Measurements from ENCODE around the gene IDUA.
"Not testable (repeated sequence)": the region's sequence is repeated elsewhere in the genome, so short reads cannot be mapped to it uniquely, and the experiment has no call there.

IDUA gene

DNA sequence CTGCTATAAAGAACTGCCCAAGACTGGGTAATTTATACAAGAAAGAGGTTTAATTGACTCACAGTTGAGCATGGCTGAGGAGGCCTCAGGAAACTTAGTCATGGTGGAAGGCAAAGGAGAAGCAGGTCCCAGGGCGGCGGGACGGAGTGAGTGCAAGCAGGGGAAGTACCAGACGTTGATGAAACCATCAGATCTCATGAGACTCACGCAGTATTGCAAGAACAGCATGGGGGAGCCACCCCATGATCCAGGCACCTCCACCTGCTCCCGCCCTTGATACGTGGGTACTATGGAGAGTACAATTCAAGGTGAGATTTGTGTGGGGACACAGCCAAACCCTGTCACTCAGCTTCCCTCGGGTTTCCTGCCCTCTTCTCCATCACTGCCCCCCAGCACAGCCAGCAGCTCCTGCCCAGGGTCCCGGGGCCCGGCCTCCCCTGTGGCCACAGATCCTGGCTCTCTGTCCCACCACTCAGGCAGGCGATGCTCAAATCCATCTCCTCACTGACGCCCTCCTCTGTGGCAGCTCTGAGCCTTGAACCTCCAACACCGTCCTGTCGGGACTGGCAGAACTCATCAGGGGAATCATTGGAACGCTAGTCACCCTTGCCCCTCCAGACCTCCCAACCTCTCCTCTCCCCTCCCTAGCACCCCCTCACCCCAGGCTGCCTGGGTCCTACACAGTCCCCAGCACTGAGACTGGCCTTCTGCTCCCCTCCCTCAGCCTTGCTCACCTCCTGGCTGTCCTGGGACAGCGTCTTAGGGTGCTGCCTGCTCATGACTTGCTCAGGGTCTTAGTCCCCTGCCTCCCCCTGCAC lies 62.1 kb downstream of the IDUA start:
- peaks cover 6% of the 10 kb centered on the region; the same call in 1 of the 2 replicates for H3K9me3 ChIP-seq (ENCODE audit: insufficient read depth, low read length)
- H3K9ac ChIP-seq (ENCODE audit: insufficient read length, low read depth) = no peak overlapping the region
- H3K4me1 ChIP-seq (ENCODE audit: insufficient read depth, insufficient read length) = peaks cover 24% of the 10 kb centered on the region
- no peak overlapping the region for H3K4me3 ChIP-seq (ENCODE audit: insufficient read length, low read depth)
- DNase-seq (ENCODE audit: low read depth, low spot score) = no peak
- no peaks in the 10 kb centered on the region for H3K36me3 ChIP-seq (ENCODE audit: insufficient read depth, insufficient read length, low read length)
- TF ChIP-seq ZNF274 (IDR thresholded peaks at IDR 0.05; ENCODE audit: low read depth, low read length) (no peak), SUZ12 (IDR thresholded peaks at IDR 0.05; ENCODE audit: extremely low read depth, insufficient read depth, insufficient read length) (no peak), YY1 (IDR thresholded peaks at IDR 0.05; ENCODE audit: insufficient read depth, insufficient read length) (no peak)
- peaks cover 45% of the 10 kb centered on the region for H3K27me3 ChIP-seq (ENCODE audit: insufficient read depth, insufficient read length)

DNA sequence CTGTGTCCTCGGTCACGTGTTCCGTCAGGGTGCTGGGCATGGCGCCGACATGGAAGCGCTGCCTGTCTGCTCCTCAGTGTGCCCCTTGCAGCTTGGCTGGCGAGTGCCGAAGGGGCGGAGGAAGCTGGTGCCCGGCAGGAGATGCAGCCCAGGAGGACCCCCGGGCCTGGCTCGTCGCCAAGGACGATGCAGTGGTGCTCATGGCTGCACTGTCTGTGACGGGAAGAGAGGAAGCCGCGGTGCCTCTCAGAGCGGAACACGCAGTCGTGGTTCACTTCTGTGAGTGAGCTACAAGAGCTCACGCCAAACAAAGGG lies 62.7 kb downstream of the IDUA start:
- Histone ChIP-seq H3K9ac (ENCODE audit: insufficient read length, low read depth) (no peak overlapping the region), H3K4me3 (ENCODE audit: insufficient read length, low read depth) (no peak overlapping the region), H3K27me3 (ENCODE audit: insufficient read depth, insufficient read length) (peaks cover 44% of the 10 kb centered on the region), H3K4me1 (ENCODE audit: insufficient read depth, insufficient read length) (peaks cover 20% of the 10 kb centered on the region), H3K36me3 (ENCODE audit: insufficient read depth, insufficient read length, low read length) (no peaks in the 10 kb centered on the region), H3K9me3 (ENCODE audit: insufficient read depth, low read length) (peaks cover 6% of the 10 kb centered on the region; the same call in 1 of the 2 replicates)
- DNase-seq (ENCODE audit: low read depth, low spot score) = no peak
- TF ChIP-seq ZNF274 (IDR thresholded peaks at IDR 0.05; ENCODE audit: low read depth, low read length) = no peak
- no peak for TF ChIP-seq YY1 (IDR thresholded peaks at IDR 0.05; ENCODE audit: insufficient read depth, insufficient read length)
- no peak for TF ChIP-seq SUZ12 (IDR thresholded peaks at IDR 0.05; ENCODE audit: extremely low read depth, insufficient read depth, insufficient read length)

GRCh38 chr4:1050486-1051213 lies 63.8 kb downstream of the IDUA start:
- TF ChIP-seq YY1 (IDR thresholded peaks at IDR 0.05; ENCODE audit: insufficient read depth, insufficient read length) (no peak), SUZ12 (IDR thresholded peaks at IDR 0.05; ENCODE audit: extremely low read depth, insufficient read depth, insufficient read length) (no peak), ZNF274 (IDR thresholded peaks at IDR 0.05; ENCODE audit: low read depth, low read length) (no peak)
- Histone ChIP-seq H3K36me3 (ENCODE audit: insufficient read depth, insufficient read length, low read length) (no peaks in the 10 kb centered on the region), H3K9ac (ENCODE audit: insufficient read length, low read depth) (no peak overlapping the region), H3K4me1 (ENCODE audit: insufficient read depth, insufficient read length) (peaks cover 12% of the 10 kb centered on the region), H3K4me3 (ENCODE audit: insufficient read length, low read depth) (no peak overlapping the region), H3K27me3 (ENCODE audit: insufficient read depth, insufficient read length) (peaks cover 42% of the 10 kb centered on the region), H3K9me3 (ENCODE audit: insufficient read depth, low read length) (peaks cover 6% of the 10 kb centered on the region; the same call in 1 of the 2 replicates)
- no peak for DNase-seq (ENCODE audit: low read depth, low spot score)

DNA sequence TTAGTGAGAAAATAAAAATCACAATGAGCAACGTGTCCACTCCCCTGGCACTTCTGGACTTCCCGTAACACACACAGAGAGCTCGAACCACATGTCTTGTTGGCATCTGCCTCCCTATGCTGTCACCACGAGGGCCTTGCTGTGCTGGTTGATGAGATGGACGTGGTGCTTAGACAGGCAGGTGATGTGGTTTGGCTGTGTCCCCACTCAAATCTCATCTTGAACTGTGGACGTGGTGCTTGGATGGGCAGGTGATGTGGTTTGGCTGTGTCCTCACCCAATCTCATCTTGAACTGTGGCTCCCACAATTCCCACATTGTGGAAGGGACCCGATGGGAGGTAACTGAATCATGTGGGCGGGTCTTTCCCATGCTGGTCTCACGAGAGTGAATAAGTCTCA lies 64.6 kb downstream of the IDUA start:
- H3K4me3 ChIP-seq (ENCODE audit: insufficient read length, low read depth) = no peak overlapping the region
- TF ChIP-seq YY1 (IDR thresholded peaks at IDR 0.05; ENCODE audit: insufficient read depth, insufficient read length) (no peak), ZNF274 (IDR thresholded peaks at IDR 0.05; ENCODE audit: low read depth, low read length) (no peak), SUZ12 (IDR thresholded peaks at IDR 0.05; ENCODE audit: extremely low read depth, insufficient read depth, insufficient read length) (no peak)
- no peaks in the 10 kb centered on the region for H3K36me3 ChIP-seq (ENCODE audit: insufficient read depth, insufficient read length, low read length)
- DNase-seq (ENCODE audit: low read depth, low spot score) = no peak
- H3K27me3 ChIP-seq (ENCODE audit: insufficient read depth, insufficient read length) = peaks cover 50% of the 10 kb centered on the region
- H3K9me3 ChIP-seq (ENCODE audit: insufficient read depth, low read length) = peaks cover 6% of the 10 kb centered on the region; the same call in 1 of the 2 replicates
- no peak overlapping the region for H3K9ac ChIP-seq (ENCODE audit: insufficient read length, low read depth)
- H3K4me1 ChIP-seq (ENCODE audit: insufficient read depth, insufficient read length) = peaks cover 14% of the 10 kb centered on the region

DNA sequence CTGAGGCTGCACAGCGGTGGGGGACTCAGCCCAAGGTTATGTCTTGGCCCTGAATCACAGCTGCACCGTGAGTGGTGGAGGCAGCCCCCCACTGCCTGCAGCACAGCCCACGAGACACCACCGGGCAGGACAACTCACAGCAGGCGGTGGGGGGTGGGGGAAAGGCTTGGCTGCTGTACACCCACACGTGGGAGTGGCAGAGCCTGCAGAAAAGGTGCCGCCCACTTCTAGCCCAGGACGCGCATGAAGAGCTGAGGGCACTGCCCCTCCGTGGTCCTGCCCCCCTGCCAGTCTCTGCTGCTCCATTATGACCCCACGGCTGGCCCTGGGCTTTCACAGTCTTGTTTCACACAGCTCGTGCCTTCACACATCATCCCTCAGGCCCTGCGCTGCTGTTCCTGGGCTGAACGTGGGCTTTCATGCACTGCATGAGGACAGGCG lies 65.4 kb downstream of the IDUA start:
- no peaks in the 10 kb centered on the region for H3K36me3 ChIP-seq (ENCODE audit: insufficient read depth, insufficient read length, low read length)
- peaks cover 12% of the 10 kb centered on the region for H3K4me1 ChIP-seq (ENCODE audit: insufficient read depth, insufficient read length)
- no peak overlapping the region for H3K4me3 ChIP-seq (ENCODE audit: insufficient read length, low read depth)
- DNase-seq (ENCODE audit: low read depth, low spot score) = no peak
- no peak for TF ChIP-seq YY1 (IDR thresholded peaks at IDR 0.05; ENCODE audit: insufficient read depth, insufficient read length)
- TF ChIP-seq SUZ12 (IDR thresholded peaks at IDR 0.05; ENCODE audit: extremely low read depth, insufficient read depth, insufficient read length) = no peak
- H3K27me3 ChIP-seq (ENCODE audit: insufficient read depth, insufficient read length) = peaks cover 48% of the 10 kb centered on the region
- H3K9me3 ChIP-seq (ENCODE audit: insufficient read depth, low read length) = peaks cover 6% of the 10 kb centered on the region; the same call in 1 of the 2 replicates
- no peak overlapping the region for H3K9ac ChIP-seq (ENCODE audit: insufficient read length, low read depth)

DNA sequence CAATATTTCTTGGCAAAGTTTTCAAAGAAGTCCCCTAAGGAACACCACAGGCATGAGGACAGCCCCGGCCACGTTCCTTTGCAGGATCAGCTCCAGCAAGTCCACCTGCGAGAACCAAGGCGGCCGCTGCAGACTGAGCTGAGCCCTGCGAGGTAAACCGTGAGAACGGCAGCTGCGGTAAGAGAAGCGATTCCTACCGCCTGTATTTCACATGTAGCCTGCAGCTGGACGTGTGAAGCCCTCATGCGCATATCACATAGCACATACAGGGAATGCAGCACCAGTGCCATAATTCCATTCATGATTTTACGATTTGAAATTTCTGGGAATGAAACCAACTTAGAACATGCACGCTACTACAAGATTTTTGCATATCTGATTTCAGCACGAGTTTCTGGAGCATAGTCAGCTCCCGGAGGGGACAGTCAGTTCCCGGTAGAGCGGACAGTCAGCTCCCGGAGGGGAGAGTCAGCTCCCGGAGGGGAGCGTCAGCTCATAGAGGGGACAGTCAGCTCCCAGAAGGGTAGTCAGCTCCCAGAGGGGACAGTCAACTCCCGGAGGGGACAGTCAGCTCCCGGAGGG lies 66.3 kb downstream of the IDUA start:
- H3K4me3 ChIP-seq (ENCODE audit: insufficient read length, low read depth) = no peak overlapping the region
- H3K27me3 ChIP-seq (ENCODE audit: insufficient read depth, insufficient read length) = peaks cover 43% of the 10 kb centered on the region
- no peak for DNase-seq (ENCODE audit: low read depth, low spot score)

GRCh38 chr4:1053891-1054290 lies 67.0 kb downstream of the IDUA start:
- not testable (repeated sequence) for H3K9ac ChIP-seq (ENCODE audit: insufficient read length, low read depth); H3K36me3 ChIP-seq (ENCODE audit: insufficient read depth, insufficient read length, low read length); H3K4me3 ChIP-seq (ENCODE audit: insufficient read length, low read depth); H3K9me3 ChIP-seq (ENCODE audit: insufficient read depth, low read length); DNase-seq (ENCODE audit: low read depth, low spot score)
- peaks cover 49% of the 10 kb centered on the region for H3K27me3 ChIP-seq (ENCODE audit: insufficient read depth, insufficient read length)
- H3K4me1 ChIP-seq (ENCODE audit: insufficient read depth, insufficient read length) = peaks cover 18% of the 10 kb centered on the region

More for the DNA sequence above, 66.3 kb downstream of the IDUA start:
- Histone ChIP-seq H3K9ac (ENCODE audit: insufficient read length, low read depth) (no peak overlapping the region), H3K9me3 (ENCODE audit: insufficient read depth, low read length) (peaks cover 6% of the 10 kb centered on the region; the same call in 1 of the 2 replicates), H3K4me1 (ENCODE audit: insufficient read depth, insufficient read length) (peaks cover 14% of the 10 kb centered on the region), H3K36me3 (ENCODE audit: insufficient read depth, insufficient read length, low read length) (no peaks in the 10 kb centered on the region)
- TF ChIP-seq YY1 (IDR thresholded peaks at IDR 0.05; ENCODE audit: insufficient read depth, insufficient read length) = no peak
- TF ChIP-seq SUZ12 (IDR thresholded peaks at IDR 0.05; ENCODE audit: extremely low read depth, insufficient read depth, insufficient read length) = no peak
- no peak for TF ChIP-seq ZNF274 (IDR thresholded peaks at IDR 0.05; ENCODE audit: low read depth, low read length)

Data from NT2/D1 (cell line).